NCI-H2227 treated with DMSO at 0.1 percent for 48 hours (cell line): Measurements from ENCODE around the gene ZNF516.

Experiments used
- DNase-seq: peaks from one replicate; lab custom pipeline; 2025; lab: John Stamatoyannopoulos, UW

The ZNF516 gene

DNA sequence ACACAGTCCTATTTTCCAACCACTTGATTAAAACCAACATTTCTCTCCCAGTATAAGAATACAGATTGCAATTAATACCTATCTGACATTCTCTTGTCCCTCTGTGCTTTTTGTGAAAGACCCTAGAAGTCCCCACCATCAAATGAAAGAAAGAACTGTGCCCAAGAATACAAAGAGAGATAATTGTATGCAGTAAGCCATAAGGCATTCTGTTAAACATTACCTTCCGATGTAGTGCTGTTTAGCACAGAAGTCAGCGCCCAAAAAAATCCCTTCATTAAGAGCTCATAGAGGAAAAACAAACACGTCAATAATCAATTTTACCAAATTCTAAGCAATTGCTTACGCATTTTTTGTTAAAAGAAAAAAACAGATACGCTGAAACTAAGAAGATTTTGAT lies 41.1 kb downstream of the ZNF516 start:
- no peak for DNase-seq

DNA sequence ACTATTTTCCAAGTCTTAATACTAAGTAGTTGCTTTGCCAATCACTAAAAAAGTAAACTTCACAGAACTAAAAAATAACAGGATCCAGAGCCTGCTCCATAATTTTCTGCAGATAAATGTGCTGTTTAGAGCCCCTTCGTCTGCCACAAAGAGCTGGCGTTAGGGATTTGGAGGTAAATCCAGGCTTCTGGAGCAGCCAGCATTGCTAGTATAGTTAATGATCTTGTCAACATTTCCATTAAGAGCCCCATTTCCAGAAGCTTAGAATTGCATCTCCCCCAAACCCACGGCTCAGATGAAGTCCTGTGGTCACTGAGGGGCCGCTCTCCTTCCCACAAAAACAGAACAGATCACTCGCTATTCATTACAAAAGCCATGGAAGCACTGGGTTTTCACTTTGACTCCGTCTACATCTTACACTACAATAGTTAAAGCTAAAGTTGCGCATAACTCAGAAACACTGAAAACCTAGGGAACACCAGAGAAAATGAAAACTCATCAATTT lies 41.9 kb downstream of the ZNF516 start:
- no peak for DNase-seq

DNA sequence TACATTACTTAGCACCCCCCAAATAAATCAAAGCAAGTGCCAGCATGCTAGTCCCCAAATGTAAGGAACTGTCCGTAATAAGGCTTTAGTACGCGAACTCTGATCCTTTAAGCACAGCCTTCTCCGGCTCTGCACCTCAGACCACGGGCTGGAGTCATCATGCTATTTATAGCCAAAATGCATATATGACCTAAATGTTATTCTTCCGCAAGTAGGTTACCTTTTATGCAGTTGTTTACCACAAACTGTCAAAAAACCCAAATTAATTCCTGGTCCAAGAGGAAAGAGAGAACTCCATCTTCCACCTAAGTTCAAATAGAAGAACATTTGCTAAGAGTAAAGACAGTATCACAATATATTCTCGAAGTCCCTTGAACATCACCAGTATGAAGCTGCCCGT lies 42.7 kb downstream of the ZNF516 start:
- no peak for DNase-seq

DNA sequence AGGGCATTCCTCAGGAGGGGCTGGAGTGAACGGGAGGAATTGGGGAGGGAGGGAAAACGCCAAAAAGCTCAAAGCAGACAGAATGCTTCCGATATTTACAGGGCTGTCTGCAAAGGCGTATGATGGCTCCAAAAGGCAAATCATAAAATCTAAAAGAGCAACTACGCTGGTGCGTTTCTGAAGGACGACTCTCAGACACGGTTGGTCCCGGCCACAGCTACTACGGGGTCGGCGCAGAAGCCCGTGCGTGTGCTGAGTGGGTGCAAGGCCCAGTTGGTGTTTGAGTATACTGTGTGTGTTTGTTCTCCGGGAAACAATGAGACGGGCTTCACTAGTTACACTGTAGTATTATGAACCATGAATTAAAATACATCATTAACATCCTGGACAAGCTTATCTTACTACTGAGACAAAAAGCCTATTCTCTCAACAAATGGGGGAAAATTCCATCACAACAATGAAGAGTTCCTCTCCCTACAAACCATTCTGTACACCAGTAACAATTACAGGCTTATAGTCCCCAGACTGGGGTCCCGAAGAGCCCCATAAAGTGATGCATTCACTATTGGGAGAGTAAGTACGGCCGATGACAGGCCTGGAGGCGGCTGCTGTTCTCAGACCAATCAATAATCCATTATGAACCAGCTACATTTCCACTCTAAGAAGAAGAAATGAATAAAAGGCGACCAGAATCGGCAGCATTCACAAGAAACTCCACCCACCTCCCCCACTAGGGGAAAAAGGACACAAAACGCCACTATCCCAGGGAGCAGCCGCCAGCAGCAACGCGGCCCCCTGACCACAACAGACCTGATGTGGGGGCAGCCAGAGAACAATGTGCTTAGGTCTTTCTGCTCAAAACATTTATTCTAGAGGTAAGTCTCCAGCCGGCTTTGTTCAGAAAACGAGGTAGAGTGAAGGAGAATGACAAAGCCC lies 43.4 kb downstream of the ZNF516 start:
- DNase-seq = no peak

DNA sequence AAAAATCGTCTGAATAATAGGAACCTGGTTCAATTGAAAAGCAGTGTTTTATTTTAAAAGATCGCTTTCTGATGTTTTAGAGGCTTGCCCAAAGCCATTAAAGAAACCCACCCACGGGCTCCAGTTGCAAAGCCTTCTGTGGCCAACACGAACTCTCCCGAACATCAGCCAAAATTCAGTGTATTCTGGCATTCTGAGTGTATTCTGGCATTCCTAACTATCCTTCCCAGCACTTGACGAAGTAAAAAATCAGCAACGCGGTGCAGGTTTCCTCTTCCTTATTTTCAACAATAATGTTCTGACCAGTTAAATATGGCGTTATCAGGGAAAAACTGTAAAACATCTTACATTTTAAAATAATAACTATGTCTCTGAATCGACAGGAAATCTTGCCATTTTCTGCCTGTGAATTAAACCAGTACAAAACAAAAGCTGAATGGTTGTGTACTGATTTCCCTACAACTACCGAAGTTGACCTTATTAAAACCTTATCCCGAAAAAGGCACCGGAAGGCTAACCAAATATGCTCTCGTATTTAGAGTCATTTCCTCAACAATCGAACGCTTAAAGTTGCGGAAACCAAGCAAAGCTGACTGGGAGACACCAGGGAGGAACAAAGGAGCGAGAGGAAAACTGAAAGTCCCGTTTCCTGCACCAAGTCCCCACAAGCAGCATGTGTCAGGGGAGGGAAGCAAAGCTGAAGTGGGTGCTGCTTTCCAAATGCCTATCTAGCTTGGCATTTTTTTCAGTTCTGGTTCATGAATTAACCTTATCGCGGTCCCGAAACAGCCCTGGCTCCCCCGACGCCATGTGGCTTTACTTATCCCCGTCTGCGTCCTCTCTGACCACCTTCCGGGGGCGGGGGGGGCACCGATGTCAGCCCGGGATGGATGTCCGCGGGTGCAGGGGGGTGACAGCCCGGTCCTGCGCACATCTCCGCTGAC lies 44.3 kb downstream of the ZNF516 start:
- DNase-seq = peak; percentile 7

DNA sequence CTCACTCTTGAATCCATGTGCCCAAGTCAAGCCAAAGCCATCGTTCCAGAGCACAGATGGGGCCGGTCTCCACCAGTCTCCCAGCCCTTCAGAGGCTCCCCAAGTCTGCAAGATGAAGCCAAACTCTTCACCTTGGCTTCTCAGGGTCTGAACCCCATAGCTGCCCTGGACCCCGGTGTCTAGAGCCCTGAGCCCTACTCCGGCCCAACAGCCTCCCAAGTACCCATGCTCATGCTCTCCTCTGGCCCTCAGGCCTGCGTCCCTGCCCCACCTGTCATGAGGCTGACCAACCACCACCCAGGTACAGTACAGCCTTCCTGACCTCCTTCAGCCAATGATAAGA lies 46.0 kb downstream of the ZNF516 start:
- no peak for DNase-seq

DNA sequence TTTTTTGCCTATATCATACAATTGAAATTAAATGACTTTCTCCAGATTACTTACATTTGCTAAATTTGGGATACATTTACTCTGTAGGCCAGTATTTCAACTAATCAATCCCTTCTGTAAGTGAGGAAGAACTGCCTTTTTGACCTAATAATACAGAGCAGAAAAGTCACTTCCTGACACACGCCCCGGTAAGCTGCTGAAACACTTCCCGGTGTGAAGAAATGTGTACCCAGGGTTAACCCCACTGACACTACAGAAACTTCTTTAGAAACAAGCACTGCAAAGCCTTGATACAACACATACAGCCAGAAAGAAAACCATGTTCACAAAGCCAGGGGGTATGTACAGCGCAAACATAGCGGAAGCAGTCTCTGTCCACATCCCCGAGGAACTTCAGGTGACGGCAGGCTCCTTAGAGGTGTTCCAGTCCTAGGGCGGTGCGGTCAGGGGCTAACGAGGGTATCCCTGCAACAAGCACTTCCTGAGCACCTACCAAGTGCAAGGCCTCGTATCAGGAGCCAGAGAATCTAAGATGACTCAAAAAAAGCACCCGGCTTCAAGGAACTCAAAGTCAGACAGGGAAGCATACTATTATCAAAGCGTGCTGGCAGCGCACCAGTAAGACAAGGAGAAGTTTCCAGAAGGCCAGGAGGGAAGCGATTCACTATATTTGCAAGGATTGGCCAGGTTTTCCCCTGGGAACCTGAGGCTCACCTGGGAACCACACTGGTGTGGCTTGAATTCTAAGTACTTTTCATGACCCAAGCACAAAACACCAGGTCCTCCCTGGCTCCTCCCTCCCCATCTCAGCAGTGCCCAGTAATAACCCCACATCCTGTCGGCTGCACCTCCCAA lies 46.6 kb downstream of the ZNF516 start:
- no peak for DNase-seq

DNA sequence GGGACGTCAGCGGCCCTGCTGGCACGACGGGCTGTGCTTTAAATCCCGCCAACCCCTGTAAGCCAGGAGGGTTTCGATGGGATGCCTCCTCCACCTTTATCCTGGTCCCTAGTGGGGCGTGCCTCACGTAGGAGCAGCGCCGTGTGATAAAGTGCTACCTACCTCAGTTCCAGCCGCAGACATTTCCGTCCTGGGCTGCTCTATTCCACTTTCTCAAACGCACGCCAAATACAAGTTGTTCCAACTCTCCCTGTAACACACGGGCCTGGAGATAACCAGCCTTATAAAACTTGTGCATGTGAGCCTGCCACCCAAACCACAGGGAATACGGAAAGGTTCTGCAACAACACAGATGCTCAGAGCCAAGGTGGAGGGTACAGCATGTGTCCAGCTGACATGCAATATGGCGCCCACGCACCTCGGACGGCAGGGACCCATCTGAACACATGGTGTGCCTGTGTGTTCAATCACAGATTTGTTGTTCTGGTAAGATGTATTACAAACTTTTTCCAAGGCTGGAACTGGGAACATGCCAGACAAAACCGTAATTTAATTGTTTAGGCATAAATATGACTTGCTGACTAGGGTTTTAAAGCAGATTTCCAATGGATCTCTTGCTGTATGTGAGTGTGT lies 47.7 kb downstream of the ZNF516 start:
- DNase-seq = no peak

DNA sequence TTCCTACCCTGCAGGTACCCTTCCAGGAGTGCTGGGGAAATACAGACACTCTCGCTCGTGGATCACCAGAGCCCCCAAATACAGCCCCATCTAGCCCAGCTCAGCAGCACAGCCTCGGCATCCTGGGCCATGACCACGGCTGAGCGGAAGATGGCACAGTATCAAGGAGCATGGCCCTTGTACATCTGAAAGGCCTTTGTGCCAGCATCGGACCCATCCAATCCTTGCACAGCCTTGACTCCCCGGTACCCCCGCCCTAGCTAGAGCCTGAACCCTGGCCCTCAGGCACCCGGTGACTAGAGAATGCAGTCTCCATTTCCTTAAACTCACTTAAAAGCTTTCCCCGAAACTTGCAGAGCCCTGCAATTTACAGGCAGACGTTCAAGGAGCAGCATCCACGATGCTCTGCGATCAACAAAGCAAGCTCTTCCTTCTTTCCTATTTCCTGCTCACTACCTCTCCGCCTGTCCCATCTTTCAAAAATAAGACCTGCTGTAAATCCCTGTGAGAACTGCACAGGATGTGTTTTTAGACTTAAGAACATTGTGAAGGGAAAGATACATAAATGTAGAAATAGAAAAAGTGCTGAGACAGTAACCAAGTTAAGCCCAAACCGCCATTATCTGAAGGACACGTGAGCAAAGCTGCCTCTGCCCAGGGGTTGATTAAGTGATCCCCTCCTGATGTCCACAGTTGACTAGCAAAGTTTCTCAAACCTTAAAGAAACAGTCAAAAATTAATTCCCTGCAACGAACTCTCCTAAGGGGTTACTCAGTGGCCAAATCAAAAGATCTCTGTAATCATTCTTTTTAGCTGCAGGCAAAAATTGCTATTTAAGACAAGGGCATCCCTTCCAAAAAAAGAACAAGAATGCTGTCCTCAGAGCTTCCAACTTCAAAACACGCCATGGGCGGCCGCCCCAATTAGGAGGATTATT lies 48.5 kb downstream of the ZNF516 start:
- no peak for DNase-seq

- no peak for DNase-seq
These were observed 49.3 kb downstream of the ZNF516 start for GRCh38 chr18:76445741-76446232.

GRCh38 chr18:76445275-76445674 lies 49.8 kb downstream of the ZNF516 start:
- DNase-seq = no peak

GRCh38 chr18:76444446-76445105 lies 50.5 kb downstream of the ZNF516 start:
- peak; percentile 5 for DNase-seq

DNA sequence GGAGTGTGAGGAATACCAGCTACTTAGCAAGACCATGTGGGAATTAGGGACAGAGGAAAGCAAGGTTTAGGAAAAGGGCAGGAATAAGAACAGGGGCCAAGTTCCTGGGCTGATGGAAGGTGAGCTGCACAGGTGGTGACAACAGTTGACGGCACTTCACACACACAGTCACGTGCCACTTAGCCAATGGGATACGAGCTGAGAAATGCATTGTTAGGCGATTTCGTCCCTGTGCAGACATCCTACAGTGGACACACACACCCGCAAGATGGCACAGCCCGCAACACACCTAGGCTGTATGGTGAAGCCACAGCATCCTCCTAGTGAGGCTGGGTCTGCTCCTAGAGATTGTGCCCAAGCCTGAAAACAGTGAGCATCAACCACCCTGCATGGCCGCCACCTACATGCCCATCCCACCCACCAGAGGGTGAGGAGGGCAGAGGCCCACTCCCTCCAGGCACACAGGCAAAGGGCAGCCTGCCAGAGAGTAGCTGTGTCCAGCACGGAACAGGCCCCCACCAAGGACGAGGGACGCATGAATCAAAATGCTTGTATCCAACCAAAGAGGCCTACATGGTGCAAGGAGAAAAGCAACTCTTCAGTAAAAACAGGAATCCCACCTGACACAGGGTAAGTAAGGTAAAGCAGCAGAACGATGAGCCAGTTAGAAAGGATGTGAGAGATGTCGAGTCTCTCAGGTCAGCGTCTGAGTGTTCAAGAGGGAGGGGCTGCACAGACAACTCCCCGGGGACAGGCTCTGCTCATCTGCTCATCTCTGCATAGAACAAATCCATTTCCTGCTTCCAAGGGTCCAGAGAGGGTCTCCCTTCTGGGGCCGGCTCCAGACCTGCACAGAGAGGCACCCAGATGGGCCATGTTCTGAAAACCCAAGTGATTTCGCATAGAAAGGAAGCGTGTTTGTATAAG lies 51.3 kb downstream of the ZNF516 start:
- no peak for DNase-seq

- no peak for DNase-seq
These were observed 52.5 kb downstream of the ZNF516 start for GRCh38 chr18:76442413-76443171.

GRCh38 chr18:76441668-76442412 lies 53.2 kb downstream of the ZNF516 start:
- no peak for DNase-seq

GRCh38 chr18:76441002-76441667 lies 53.9 kb downstream of the ZNF516 start:
- no peak for DNase-seq
